ENCODE results near the gene CHPF2. TPM values are rescaled to one million over a fixed set of nuclear protein-coding genes. Genes with fewer than 3 reads are reported as not detected.

Gene CHPF2
- total RNA-seq, 1 experiment from 2014 or later: 19.5 TPM

DNA sequence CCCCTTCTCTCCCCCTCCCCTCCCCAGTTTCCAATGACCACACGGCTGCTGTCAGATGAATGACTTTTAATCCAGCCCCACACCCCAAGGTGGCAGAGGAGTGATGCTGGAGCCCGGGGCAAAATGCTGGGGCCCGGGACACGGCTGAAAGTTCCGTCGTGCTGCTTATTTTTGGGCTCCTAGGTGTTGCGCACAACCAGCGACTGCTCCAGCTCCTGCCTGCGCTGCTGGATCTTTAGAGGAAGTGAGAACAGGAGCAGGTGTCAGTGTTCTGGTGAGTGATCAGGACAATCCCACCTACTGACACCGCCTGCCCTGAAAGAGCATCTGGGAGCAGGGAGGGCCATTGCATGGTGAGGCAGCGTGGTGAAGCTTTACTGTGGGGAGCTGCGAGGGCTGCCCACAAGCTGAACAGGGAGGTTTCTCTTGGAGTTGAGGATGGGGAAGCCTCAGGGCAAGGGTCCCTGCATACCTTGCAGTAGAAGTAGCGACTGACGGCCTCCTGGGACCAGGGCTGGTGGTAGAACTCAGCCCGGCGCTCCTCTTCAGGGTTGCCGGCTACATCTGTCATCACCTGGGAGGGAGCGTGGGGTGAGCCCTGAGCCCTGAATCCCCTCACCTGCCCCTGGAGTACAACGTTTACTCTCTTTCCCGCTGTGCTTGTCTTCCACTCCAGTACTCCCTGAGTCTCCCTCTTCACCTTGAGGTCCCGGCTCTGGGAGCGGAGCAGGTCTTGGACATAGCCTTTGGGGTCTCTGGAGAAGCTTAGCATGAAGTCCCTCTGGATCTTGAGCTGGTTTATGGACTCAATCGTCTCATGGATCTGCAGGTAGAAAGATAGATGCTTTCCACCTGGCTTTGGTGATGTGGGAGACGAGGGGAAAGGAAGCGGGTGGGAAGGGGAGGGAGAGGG is 6.9 kb downstream of the CHPF2 start:
- DNase-seq (ENCODE audit: low read depth, low spot score): no peak

More for the DNA sequence above, 6.9 kb downstream of the CHPF2 start:
- Histone ChIP-seq H3K36me3 (ENCODE audit: control insufficient read depth in 1 of 2, insufficient read depth in 2 of 2, low read length in 2 of 2) (peaks cover 16 to 31% of the 10 kb centered on the region in 2 experiments), H3K79me2 (ENCODE audit: insufficient read depth, low read length) (peaks cover 16% of the 10 kb centered on the region), H4K20me1 (ENCODE audit: insufficient read depth) (no peaks in the 10 kb centered on the region), H3K4me3 (replicated peaks in 1 of 2; ENCODE audit: low read depth in 1 of 2, low read length in 2 of 2) (no peak overlapping the region), H2AFZ (ENCODE audit: low read depth, low read length, poor library complexity, severe bottlenecking) (no peak overlapping the region), H3K9me2 (ENCODE audit: insufficient read depth) (no peaks in the 10 kb centered on the region), H3K27me3 (ENCODE audit: insufficient read depth, low read length) (no peaks in the 10 kb centered on the region), H3K9me3 (ENCODE audit: control insufficient read depth in 1 of 2, insufficient read depth in 1 of 2, low read depth in 1 of 2, low read length in 2 of 2) (no peaks in the 10 kb centered on the region), H3K27ac (ENCODE audit: low read depth, low read length) (no peak overlapping the region), H3K4me2 (ENCODE audit: low read length) (no peak overlapping the region), H3K9ac (ENCODE audit: low read length) (no peak overlapping the region), H3K4me1 (ENCODE audit: control insufficient read depth in 1 of 2, insufficient read depth in 2 of 2, low read length in 2 of 2) (peaks cover 0 to 9% of the 10 kb centered on the region in 2 experiments; a peak in 2 of 4 replicates)
- BruUV-seq (replicated peaks): no TSS peak
- ATAC-seq: no peak
- POLR2A ChIA-PET: interaction anchor here (0.6 to 1.4 kb wide), 2 partner anchors 12 to 1547 kb away, joined by 3 read pairs; partner anchors contain the start of gene ABCF2
- TF ChIP-seq SRF (IDR thresholded peaks at IDR 0.05; ENCODE audit: low read depth) (no peak), EGR1 (IDR thresholded peaks at IDR 0.05; ENCODE audit: low read depth) (no peak), CEBPB (IDR thresholded peaks at IDR 0.05; ENCODE audit: low read depth) (no peak), YY1 (IDR thresholded peaks at IDR 0.05; ENCODE audit: extremely low read depth, insufficient replicate concordance, low read depth, low read length) (no peak), POLR2AphosphoS5 (IDR thresholded peaks at IDR 0.05; ENCODE audit: low read depth, low read length) (no peak), EZH2phosphoT487 (IDR thresholded peaks at IDR 0.05; ENCODE audit: borderline replicate concordance) (no peak), JUND (IDR thresholded peaks at IDR 0.05) (no peak), REST (IDR thresholded peaks at IDR 0.05; ENCODE audit: low read depth) (no peak), ZNF274 (IDR thresholded peaks at IDR 0.05; ENCODE audit: low read depth, low read length) (no peak), TCF7L2 (IDR thresholded peaks at IDR 0.05; ENCODE audit: borderline replicate concordance, extremely low read depth, insufficient read depth, insufficient read length) (no peak), POLR2A (IDR thresholded peaks at IDR 0.05; ENCODE audit: borderline replicate concordance, extremely low read depth, insufficient read depth, insufficient read length) (no peak), EZH2 (IDR thresholded peaks at IDR 0.05) (no peak)
- TF ChIP-seq, protein P1, sequence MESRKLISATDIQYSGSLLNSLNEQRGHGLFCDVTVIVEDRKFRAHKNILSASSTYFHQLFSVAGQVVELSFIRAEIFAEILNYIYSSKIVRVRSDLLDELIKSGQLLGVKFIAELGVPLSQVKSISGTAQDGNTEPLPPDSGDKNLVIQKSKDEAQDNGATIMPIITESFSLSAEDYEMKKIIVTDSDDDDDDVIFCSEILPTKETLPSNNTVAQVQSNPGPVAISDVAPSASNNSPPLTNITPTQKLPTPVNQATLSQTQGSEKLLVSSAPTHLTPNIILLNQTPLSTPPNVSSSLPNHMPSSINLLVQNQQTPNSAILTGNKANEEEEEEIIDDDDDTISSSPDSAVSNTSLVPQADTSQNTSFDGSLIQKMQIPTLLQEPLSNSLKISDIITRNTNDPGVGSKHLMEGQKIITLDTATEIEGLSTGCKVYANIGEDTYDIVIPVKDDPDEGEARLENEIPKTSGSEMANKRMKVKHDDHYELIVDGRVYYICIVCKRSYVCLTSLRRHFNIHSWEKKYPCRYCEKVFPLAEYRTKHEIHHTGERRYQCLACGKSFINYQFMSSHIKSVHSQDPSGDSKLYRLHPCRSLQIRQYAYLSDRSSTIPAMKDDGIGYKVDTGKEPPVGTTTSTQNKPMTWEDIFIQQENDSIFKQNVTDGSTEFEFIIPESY (IDR thresholded peaks at IDR 0.05; ENCODE audit: extremely low read depth, insufficient replicate concordance, low read length): no peak
- TF ChIP-seq, protein P2, sequence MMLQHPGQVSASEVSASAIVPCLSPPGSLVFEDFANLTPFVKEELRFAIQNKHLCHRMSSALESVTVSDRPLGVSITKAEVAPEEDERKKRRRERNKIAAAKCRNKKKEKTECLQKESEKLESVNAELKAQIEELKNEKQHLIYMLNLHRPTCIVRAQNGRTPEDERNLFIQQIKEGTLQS (IDR thresholded peaks at IDR 0.05): no peak
- RAD21 ChIA-PET (ENCODE audit: low non-redundant PET in 1 of 2, low total read pairs in 2 of 2, uncharacterized antibody in 2 of 2, unreplicated experiment in 2 of 2): no interaction called here
- CTCF ChIA-PET: no interaction called here
- intact Hi-C loops (cut with micrococcal nuclease): no loop called here

Measured in HCT116 (cell line).